ENCODE measurements around the gene ZFYVE9.
"Not testable (repeated sequence)": the region's sequence is repeated elsewhere in the genome, so short reads cannot be mapped to it uniquely, and the experiment has no call there.

ZFYVE9 gene

GRCh38 chr1:52150946-52151345 lies 9.1 kb downstream of the ZFYVE9 start:
- no peak for DNase-seq (ENCODE audit: low read depth)

- DNase-seq (ENCODE audit: low read depth): no peak
Observed at GRCh38 chr1:52152572-52152971, 10.7 kb downstream of the ZFYVE9 start.

- DNase-seq (ENCODE audit: low read depth): no peak
Observed at GRCh38 chr1:52153010-52153409, 11.1 kb downstream of the ZFYVE9 start.

- DNase-seq (ENCODE audit: low read depth): no peak
Observed at GRCh38 chr1:52153898-52154297, 12.0 kb downstream of the ZFYVE9 start.

- DNase-seq (ENCODE audit: low read depth): no peak
Observed at GRCh38 chr1:52156460-52156859, 14.6 kb downstream of the ZFYVE9 start.

GRCh38 chr1:52157582-52157981 lies 15.7 kb downstream of the ZFYVE9 start:
- DNase-seq (ENCODE audit: low read depth): no peak

- DNase-seq (ENCODE audit: low read depth): no peak
Observed at GRCh38 chr1:52158218-52158617, 16.3 kb downstream of the ZFYVE9 start.

- no peak for DNase-seq (ENCODE audit: low read depth)
Observed at GRCh38 chr1:52159033-52159789, 17.3 kb downstream of the ZFYVE9 start.

- no peak for DNase-seq (ENCODE audit: low read depth)
Observed at GRCh38 chr1:52162947-52163346, 21.1 kb downstream of the ZFYVE9 start.

- no peak for DNase-seq (ENCODE audit: low read depth)
Observed at GRCh38 chr1:52164604-52165003, 22.7 kb downstream of the ZFYVE9 start.

GRCh38 chr1:52166996-52167753 lies 25.3 kb downstream of the ZFYVE9 start:
- no peak for DNase-seq (ENCODE audit: low read depth)

GRCh38 chr1:52168373-52169080 lies 26.6 kb downstream of the ZFYVE9 start:
- DNase-seq (ENCODE audit: low read depth): no peak

GRCh38 chr1:52171149-52171548 lies 29.3 kb downstream of the ZFYVE9 start:
- DNase-seq (ENCODE audit: low read depth): not testable (repeated sequence)

GRCh38 chr1:52179073-52179472 lies 37.2 kb downstream of the ZFYVE9 start:
- no peak for DNase-seq (ENCODE audit: low read depth)

GRCh38 chr1:52180176-52180575 lies 38.3 kb downstream of the ZFYVE9 start:
- DNase-seq (ENCODE audit: low read depth): no peak

GRCh38 chr1:52181759-52182158 lies 39.9 kb downstream of the ZFYVE9 start:
- DNase-seq (ENCODE audit: low read depth): not testable (repeated sequence)

- not testable (repeated sequence) for DNase-seq (ENCODE audit: low read depth)
Observed at GRCh38 chr1:52182328-52182727, 40.4 kb downstream of the ZFYVE9 start.

- DNase-seq (ENCODE audit: low read depth): no peak
Observed at GRCh38 chr1:52182874-52183400, 41.0 kb downstream of the ZFYVE9 start.

- no peak for DNase-seq (ENCODE audit: low read depth)
Observed at GRCh38 chr1:52186449-52186848, 44.6 kb downstream of the ZFYVE9 start.

GRCh38 chr1:52189898-52190480 lies 48.1 kb downstream of the ZFYVE9 start:
- no peak for DNase-seq (ENCODE audit: low read depth)

- DNase-seq (ENCODE audit: low read depth): no peak
Observed at GRCh38 chr1:52190500-52191252, 48.8 kb downstream of the ZFYVE9 start.

Data from activated T-cell treated with anti-CD3 and anti-CD28 coated beads for 24 hours (primary cell).